ENCODE measurements around the gene ROR2. TPM values are rescaled to one million over a fixed set of nuclear protein-coding genes. Genes with fewer than 3 reads are reported as not detected.

ROR2 gene
- total RNA-seq, 1 experiment from 2014 or later = 0.84 TPM

- Mint-ChIP-seq H3K4me3 (ENCODE audit: unreplicated experiment) (no peak overlapping the region), H3K4me1 (ENCODE audit: insufficient read depth, unreplicated experiment) (peaks cover 54% of the 10 kb centered on the region), H3K9me3 (ENCODE audit: unreplicated experiment) (no peaks in the 10 kb centered on the region), H3K27me3 (ENCODE audit: insufficient read depth, unreplicated experiment) (no peaks in the 10 kb centered on the region), H3K36me3 (ENCODE audit: insufficient read depth, unreplicated experiment) (peaks cover 6% of the 10 kb centered on the region), H3K27ac (ENCODE audit: low read depth, unreplicated experiment) (no peak overlapping the region)
- intact Hi-C loops (cut with micrococcal nuclease) = loop anchor here (1.0 to 10.0 kb wide), 3 partner anchors 107 to 342 kb away; partner anchors contain the start of gene SPTLC1
- ChIA-PET POLR2A (no interaction called here), CTCF (interaction anchor here (0.6 to 2.1 kb wide), 10 partner anchors 10 to 284 kb away, joined by 3 to 11 read pairs (median 3); no protein-coding TSS in a partner anchor)
- TF ChIP-seq CTCF (IDR thresholded peaks at IDR 0.05; ENCODE audit: unreplicated experiment) = peak; percentile 79
- no TSS peak for BruUV-seq (replicated peaks)
- DNase-seq (ENCODE audit: unreplicated experiment) = peak; percentile 73
Observed at GRCh38 chr9:91775011-91775707, 174.9 kb downstream of the ROR2 start.

GRCh38 chr9:91773156-91773555 is 176.9 kb downstream of the ROR2 start:
- Mint-ChIP-seq H3K27me3 (ENCODE audit: insufficient read depth, unreplicated experiment) (peaks cover 1% of the 10 kb centered on the region), H3K9me3 (ENCODE audit: unreplicated experiment) (no peaks in the 10 kb centered on the region), H3K4me3 (ENCODE audit: unreplicated experiment) (no peak overlapping the region), H3K27ac (ENCODE audit: low read depth, unreplicated experiment) (peak overlapping the region; percentile 31), H3K36me3 (ENCODE audit: insufficient read depth, unreplicated experiment) (peaks cover 6% of the 10 kb centered on the region), H3K4me1 (ENCODE audit: insufficient read depth, unreplicated experiment) (peaks cover 57% of the 10 kb centered on the region)
- ChIA-PET CTCF (interaction anchor here (1.1 to 2.1 kb wide), 2 partner anchors 152 to 181 kb away, joined by 3 to 11 read pairs; no protein-coding TSS in a partner anchor), POLR2A (no interaction called here)
- BruUV-seq (replicated peaks) = no TSS peak
- DNase-seq (ENCODE audit: unreplicated experiment) = no peak
- intact Hi-C loops (cut with micrococcal nuclease) = loop anchor here (10.0 kb wide), 1 partner anchor 252 kb away; no protein-coding TSS in a partner anchor
- TF ChIP-seq CTCF (IDR thresholded peaks at IDR 0.05; ENCODE audit: unreplicated experiment) = no peak

GRCh38 chr9:91771864-91772263 is 178.2 kb downstream of the ROR2 start:
- DNase-seq (ENCODE audit: unreplicated experiment) = no peak
- POLR2A ChIA-PET = interaction anchor here (0.6 kb wide), 1 partner anchor 208 kb away, joined by 3 read pairs; no protein-coding TSS in a partner anchor
- H3K4me1 Mint-ChIP-seq (ENCODE audit: insufficient read depth, unreplicated experiment) = peaks cover 44% of the 10 kb centered on the region
- peaks cover 6% of the 10 kb centered on the region for H3K36me3 Mint-ChIP-seq (ENCODE audit: insufficient read depth, unreplicated experiment)
- no TSS peak for BruUV-seq (replicated peaks)
- intact Hi-C loops (cut with micrococcal nuclease) = loop anchor here (10.0 kb wide), 1 partner anchor 253 kb away; no protein-coding TSS in a partner anchor
- CTCF ChIA-PET = interaction anchor here (0.5 to 2.1 kb wide), 8 partner anchors 10 to 856 kb away, joined by 3 to 12 read pairs (median 4); no protein-coding TSS in a partner anchor
- no peak for TF ChIP-seq CTCF (IDR thresholded peaks at IDR 0.05; ENCODE audit: unreplicated experiment)
- H3K27me3 Mint-ChIP-seq (ENCODE audit: insufficient read depth, unreplicated experiment) = peaks cover 8% of the 10 kb centered on the region
- no peak overlapping the region for H3K4me3 Mint-ChIP-seq (ENCODE audit: unreplicated experiment)
- H3K27ac Mint-ChIP-seq (ENCODE audit: low read depth, unreplicated experiment) = no peak overlapping the region
- H3K9me3 Mint-ChIP-seq (ENCODE audit: unreplicated experiment) = no peaks in the 10 kb centered on the region

- H3K9me3 Mint-ChIP-seq (ENCODE audit: unreplicated experiment) = no peaks in the 10 kb centered on the region
- peaks cover 6% of the 10 kb centered on the region for H3K36me3 Mint-ChIP-seq (ENCODE audit: insufficient read depth, unreplicated experiment)
- no TSS peak for BruUV-seq (replicated peaks)
- H3K4me3 Mint-ChIP-seq (ENCODE audit: unreplicated experiment) = no peak overlapping the region
- TF ChIP-seq CTCF (IDR thresholded peaks at IDR 0.05; ENCODE audit: unreplicated experiment) = no peak
- H3K27ac Mint-ChIP-seq (ENCODE audit: low read depth, unreplicated experiment) = peak overlapping the region; percentile 33
- intact Hi-C loops (cut with micrococcal nuclease) = loop anchor here (10.0 kb wide), 1 partner anchor 254 kb away; no protein-coding TSS in a partner anchor
- H3K27me3 Mint-ChIP-seq (ENCODE audit: insufficient read depth, unreplicated experiment) = peaks cover 8% of the 10 kb centered on the region
- peak; percentile 68 for DNase-seq (ENCODE audit: unreplicated experiment)
- peaks cover 36% of the 10 kb centered on the region for H3K4me1 Mint-ChIP-seq (ENCODE audit: insufficient read depth, unreplicated experiment)
- ChIA-PET POLR2A (interaction anchor here (0.7 to 1.1 kb wide), 2 partner anchors 36 to 297 kb away, joined by 3 read pairs; no protein-coding TSS in a partner anchor), CTCF (interaction anchor here (0.5 to 2.1 kb wide), 8 partner anchors 11 to 855 kb away, joined by 3 to 12 read pairs (median 3); no protein-coding TSS in a partner anchor)
Observed at GRCh38 chr9:91771027-91771426, 179.0 kb downstream of the ROR2 start.
